ENCODE measurements around the gene C2CD4B.

Gene C2CD4B

GRCh38 chr15:62186578-62186977 is 21.5 kb upstream of the C2CD4B start:
- DNase-seq: no peak
- Histone ChIP-seq H3K4me1 (no peaks in the 10 kb centered on the region), H3K36me3 (no peaks in the 10 kb centered on the region), H3K4me3 (ENCODE audit: low read depth, low read length) (no peak overlapping the region), H3K27me3 (no peaks in the 10 kb centered on the region), H3K9me3 (no peaks in the 10 kb centered on the region; the same call in 1 of the 2 replicates)
- no peak for TF ChIP-seq CTCF (IDR thresholded peaks at IDR 0.05; ENCODE audit: low read depth, low read length)

GRCh38 chr15:62183130-62183529 is 18.0 kb upstream of the C2CD4B start:
- Histone ChIP-seq H3K4me3 (ENCODE audit: low read depth, low read length) (no peak overlapping the region), H3K9me3 (no peaks in the 10 kb centered on the region; the same call in 1 of the 2 replicates), H3K27me3 (no peaks in the 10 kb centered on the region), H3K4me1 (no peaks in the 10 kb centered on the region), H3K36me3 (no peaks in the 10 kb centered on the region)
- no peak for TF ChIP-seq CTCF (IDR thresholded peaks at IDR 0.05; ENCODE audit: low read depth, low read length)
- no peak for DNase-seq

- Histone ChIP-seq H3K4me3 (ENCODE audit: low read depth, low read length) (no peak overlapping the region), H3K9me3 (no peaks in the 10 kb centered on the region), H3K4me1 (no peaks in the 10 kb centered on the region), H3K27me3 (no peaks in the 10 kb centered on the region), H3K36me3 (no peaks in the 10 kb centered on the region)
- TF ChIP-seq CTCF (IDR thresholded peaks at IDR 0.05; ENCODE audit: low read depth, low read length): no peak
- no peak for DNase-seq
Observed at GRCh38 chr15:62173215-62173614, 8.1 kb upstream of the C2CD4B start.

GRCh38 chr15:62171882-62172281 is 6.8 kb upstream of the C2CD4B start:
- TF ChIP-seq CTCF (IDR thresholded peaks at IDR 0.05; ENCODE audit: low read depth, low read length): no peak
- no peak for DNase-seq
- Histone ChIP-seq H3K36me3 (no peaks in the 10 kb centered on the region), H3K4me3 (ENCODE audit: low read depth, low read length) (no peak overlapping the region), H3K9me3 (no peaks in the 10 kb centered on the region), H3K27me3 (no peaks in the 10 kb centered on the region), H3K4me1 (no peaks in the 10 kb centered on the region)

- H3K9me3 ChIP-seq: no peaks in the 10 kb centered on the region
- no peaks in the 10 kb centered on the region for H3K36me3 ChIP-seq
- DNase-seq: no peak
- peaks cover 11% of the 10 kb centered on the region for H3K27me3 ChIP-seq
- TF ChIP-seq CTCF (IDR thresholded peaks at IDR 0.05; ENCODE audit: low read depth, low read length): no peak
- H3K4me3 ChIP-seq (ENCODE audit: low read depth, low read length): no peak overlapping the region
- no peaks in the 10 kb centered on the region for H3K4me1 ChIP-seq
Observed at GRCh38 chr15:62165793-62166375, 799 bp upstream of the C2CD4B start.

GRCh38 chr15:62164396-62165103 is 535 bp downstream of the C2CD4B start:
- peaks cover 11% of the 10 kb centered on the region for H3K27me3 ChIP-seq
- peak overlapping the region; percentile 37 for H3K4me3 ChIP-seq (ENCODE audit: low read depth, low read length)
- TF ChIP-seq CTCF (IDR thresholded peaks at IDR 0.05; ENCODE audit: low read depth, low read length): no peak
- no peaks in the 10 kb centered on the region for H3K9me3 ChIP-seq
- no peaks in the 10 kb centered on the region for H3K36me3 ChIP-seq
- DNase-seq: no peak
- H3K4me1 ChIP-seq: no peaks in the 10 kb centered on the region

Data from BE2C (cell line).